Fibroblast of villous mesenchyme (primary cell): ENCODE data around the gene SERPINB12. TPM values are rescaled to one million over a fixed set of nuclear protein-coding genes. Genes with fewer than 3 reads are reported as not detected.
A peak's percentile ranks its signal among the peaks of the same experiment; 100 is the strongest.

Experiments
- DNase-seq: peaks from one replicate; pipeline ENCODE4 v3.0.0-alpha.2; 2010; ENCODE audit warnings: low read depth
- H3K4me3 ChIP-seq: 2 replicates; pipeline ENCODE4 v1.5.1; 2011; ENCODE audit warnings: low read depth, mild to moderate bottlenecking, low read length
- total RNA-seq: library from RNA; depleted of rRNA; stranded (reverse); fragments of >200 nt; gene quantifications from 2 replicates; pipeline ENCODE4 v1.2.3, GENCODE V29; 2012
- TF ChIP-seq, protein P1 (sequence below): IDR thresholded peaks from 2 replicates; pipeline ENCODE4 v1.5.1; 2012; ENCODE audit warnings: low read depth, mild to moderate bottlenecking, low read length; ENCODE audit not compliant: insufficient read depth

SERPINB12 gene
- total RNA-seq, 1 donor, result not detected

DNA sequence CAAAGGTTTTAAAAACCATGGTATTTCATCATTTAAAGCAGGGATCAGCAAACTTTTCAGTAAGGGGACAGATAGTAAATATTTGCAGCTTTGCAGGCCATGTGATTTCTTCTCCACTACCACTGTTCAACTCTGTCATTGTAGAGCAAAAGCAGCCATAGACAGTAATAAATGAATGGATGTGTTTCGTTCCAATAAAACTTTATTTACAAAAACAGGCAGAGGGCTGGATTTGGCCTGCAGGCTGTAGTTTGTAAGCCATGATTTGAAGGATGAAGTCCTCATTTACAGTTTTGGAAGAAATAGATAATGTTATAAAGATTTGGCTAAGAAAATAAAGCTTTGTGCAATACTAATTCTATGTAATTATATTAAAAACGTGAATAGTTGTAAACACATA, 1.8 kb downstream of the SERPINB12 start:
- H3K4me3 ChIP-seq, result no peak overlapping the region
- TF ChIP-seq, protein P1, sequence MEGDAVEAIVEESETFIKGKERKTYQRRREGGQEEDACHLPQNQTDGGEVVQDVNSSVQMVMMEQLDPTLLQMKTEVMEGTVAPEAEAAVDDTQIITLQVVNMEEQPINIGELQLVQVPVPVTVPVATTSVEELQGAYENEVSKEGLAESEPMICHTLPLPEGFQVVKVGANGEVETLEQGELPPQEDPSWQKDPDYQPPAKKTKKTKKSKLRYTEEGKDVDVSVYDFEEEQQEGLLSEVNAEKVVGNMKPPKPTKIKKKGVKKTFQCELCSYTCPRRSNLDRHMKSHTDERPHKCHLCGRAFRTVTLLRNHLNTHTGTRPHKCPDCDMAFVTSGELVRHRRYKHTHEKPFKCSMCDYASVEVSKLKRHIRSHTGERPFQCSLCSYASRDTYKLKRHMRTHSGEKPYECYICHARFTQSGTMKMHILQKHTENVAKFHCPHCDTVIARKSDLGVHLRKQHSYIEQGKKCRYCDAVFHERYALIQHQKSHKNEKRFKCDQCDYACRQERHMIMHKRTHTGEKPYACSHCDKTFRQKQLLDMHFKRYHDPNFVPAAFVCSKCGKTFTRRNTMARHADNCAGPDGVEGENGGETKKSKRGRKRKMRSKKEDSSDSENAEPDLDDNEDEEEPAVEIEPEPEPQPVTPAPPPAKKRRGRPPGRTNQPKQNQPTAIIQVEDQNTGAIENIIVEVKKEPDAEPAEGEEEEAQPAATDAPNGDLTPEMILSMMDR, result no peak
- no peak for DNase-seq

DNA sequence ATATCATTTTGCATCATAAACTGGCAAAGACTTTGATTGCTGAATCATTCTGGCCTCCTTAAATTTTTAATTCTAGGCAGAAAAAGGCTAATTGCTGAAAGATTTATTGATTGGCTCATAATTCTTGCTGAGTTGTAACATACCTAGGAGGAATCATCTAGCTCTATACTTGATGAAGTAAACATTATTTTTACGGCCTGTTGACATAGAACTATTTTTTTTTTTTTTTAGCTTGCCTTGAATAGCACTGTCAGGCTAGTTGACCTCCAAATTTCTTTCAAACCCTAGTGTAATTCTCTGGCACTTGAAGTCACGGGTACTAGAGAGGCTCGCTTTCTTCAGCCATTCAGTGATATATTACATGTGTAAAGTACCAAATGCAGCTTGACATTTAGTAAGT, 2.8 kb downstream of the SERPINB12 start:
- TF ChIP-seq, protein P1, result no peak
- H3K4me3 ChIP-seq, result no peak overlapping the region
- peak; percentile 6 for DNase-seq

DNA sequence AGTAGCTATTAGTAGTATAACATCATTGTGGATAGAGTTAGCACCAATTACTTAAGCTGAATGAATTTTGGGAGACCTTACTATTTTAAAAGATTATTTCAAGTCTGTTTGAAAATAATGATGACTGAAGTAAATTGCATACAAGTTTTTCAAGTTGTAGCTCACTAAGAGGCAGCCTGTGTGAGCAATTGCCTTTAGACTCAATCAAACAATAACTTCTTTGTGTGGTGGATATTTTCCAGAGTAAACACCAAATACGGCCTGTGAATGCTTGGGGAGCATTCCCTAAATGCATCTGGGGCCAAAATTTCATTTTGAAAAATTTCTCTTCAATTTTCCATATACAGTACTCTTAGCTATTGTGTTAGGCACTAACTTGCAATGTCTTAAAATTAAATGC, 7.9 kb downstream of the SERPINB12 start:
- no peak overlapping the region for H3K4me3 ChIP-seq
- DNase-seq, result no peak
- TF ChIP-seq, protein P1, result no peak

DNA sequence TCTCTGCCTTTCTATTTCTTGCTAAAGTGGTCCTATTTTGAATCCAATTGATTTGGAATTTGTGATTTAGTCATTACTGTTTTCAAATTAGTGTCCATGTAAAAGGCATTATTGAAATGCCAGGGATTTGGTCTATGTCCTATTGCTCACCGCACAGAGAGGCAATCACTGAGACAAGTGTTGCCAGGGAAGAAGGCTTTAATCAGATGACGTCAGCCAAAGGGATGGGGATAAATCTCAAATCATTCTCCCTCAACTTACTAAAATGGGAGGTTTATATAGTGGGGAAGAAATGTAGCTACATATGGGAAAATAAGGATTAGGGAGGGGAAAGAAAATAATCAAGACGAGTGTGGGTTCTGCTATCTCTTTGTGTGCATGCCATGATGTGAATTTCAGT, 9.6 kb downstream of the SERPINB12 start:
- TF ChIP-seq, protein P1, result no peak
- H3K4me3 ChIP-seq, result no peak overlapping the region
- DNase-seq, result no peak

DNA sequence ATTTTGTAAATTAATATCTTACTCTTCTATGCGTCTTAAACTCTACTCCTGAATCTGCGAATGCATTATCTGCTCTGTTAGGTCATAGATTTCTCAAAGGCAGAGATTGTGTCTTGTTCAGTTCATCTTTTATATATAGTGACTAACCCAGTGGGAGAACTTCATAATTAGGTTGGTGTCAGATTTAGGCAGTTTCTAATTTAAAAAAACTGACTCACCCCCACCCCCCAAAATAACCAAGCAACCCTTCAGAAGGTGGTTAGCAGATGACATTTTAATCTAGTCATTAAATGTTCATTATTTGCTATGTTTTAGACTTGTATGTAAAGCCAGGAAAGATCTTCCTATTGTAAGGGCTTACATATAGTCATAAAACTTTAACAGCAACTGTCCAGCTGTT, 10.4 kb downstream of the SERPINB12 start:
- DNase-seq, result no peak
- no peak overlapping the region for H3K4me3 ChIP-seq
- TF ChIP-seq, protein P1, result no peak

DNA sequence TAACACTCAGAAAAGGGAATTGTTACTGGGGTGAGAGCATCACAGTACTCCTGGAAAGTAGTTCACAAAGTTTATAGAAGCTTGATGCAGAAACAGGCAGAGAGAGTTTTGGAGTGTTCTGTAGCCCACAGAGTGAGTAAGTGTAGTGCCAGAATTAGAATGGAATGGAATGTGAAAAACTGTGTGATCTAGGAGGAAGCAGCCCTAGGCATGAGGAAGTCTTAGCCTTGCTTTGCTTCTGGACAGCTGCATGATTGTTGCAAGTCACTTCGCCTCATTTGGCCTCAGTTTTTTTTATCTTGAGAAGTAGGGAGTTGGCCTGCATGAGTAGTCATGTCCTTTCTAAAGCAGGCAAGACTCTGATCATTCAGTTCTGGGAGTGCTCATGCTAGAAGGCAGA, 10.9 kb downstream of the SERPINB12 start:
- DNase-seq, result peak; percentile 75
- TF ChIP-seq, protein P1, result no peak
- no peak overlapping the region for H3K4me3 ChIP-seq

DNA sequence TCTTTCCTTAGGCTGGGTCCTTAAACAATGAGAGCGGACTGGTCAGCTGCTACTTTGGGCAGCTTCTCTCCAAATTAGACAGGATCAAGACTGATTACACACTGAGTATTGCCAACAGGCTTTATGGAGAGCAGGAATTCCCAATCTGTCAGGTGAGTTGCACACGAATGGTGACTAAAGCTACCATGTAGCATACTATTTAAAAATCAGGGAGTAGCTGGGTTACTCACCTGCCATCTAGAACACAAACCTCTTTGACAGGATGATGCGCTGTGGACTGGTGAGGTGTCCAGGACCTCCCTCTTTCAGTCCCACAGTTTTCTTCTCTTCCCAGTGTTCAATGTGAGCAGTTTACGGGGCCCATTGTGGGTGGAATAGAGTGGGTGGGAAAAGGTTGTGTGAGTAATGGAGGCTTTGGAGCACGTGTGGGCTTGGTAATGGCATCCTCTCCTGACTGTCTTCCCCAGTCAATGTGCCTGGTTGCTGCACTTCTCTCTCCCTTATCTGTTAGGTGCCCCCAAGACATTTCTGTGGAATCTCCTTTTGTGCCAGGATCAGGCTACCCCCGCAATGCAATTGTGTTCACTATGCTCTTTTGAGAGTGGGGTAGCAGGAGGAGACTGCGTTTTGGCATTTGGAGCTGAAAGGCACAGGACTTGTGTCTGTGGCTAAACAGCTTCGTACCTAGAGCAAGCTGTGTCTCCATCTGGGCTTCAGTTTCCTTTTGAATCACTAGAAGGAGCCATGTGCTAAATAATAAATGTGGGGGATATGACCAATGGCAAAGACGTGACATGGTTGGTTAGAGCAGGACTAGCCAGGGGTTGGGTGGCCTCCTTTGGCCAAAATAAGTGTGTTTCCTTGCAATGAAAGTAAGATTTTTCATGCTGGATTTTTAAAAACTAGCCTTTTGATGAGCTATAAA, 17.7 kb downstream of the SERPINB12 start:
- TF ChIP-seq, protein P1, result no peak
- DNase-seq, result no peak
- H3K4me3 ChIP-seq, result no peak overlapping the region
